Fibroblast of lung (primary cell): ENCODE data around the gene EFR3B. TPM values are rescaled to one million over a fixed set of nuclear protein-coding genes. Genes with fewer than 3 reads are reported as not detected.

Source experiments
- DNase-seq, 2 donors: peaks; one replicate each; pipeline versions ENCODE4 v3.0.0 to v3.0.0-alpha.2; 2010; ENCODE audit warnings: low read depth in 2 of 2
- H2AFZ ChIP-seq: 2 replicates; pipeline ENCODE4 v1.5.1; 2012; ENCODE audit warnings: low read length, control low read depth, inconsistent platforms
- H3K27ac ChIP-seq: 2 replicates; pipeline ENCODE4 v1.5.1; 2011; ENCODE audit warnings: low read length, control low read depth; ENCODE audit not compliant: insufficient read depth
- H3K27me3 ChIP-seq: 2 replicates; pipeline ENCODE4 v1.5.1; 2011; ENCODE audit warnings: mild to moderate bottlenecking, low read length; ENCODE audit not compliant: control insufficient read depth, insufficient read depth
- H3K36me3 ChIP-seq: 2 replicates; pipeline ENCODE4 v1.5.1; 2011; ENCODE audit warnings: low read length; ENCODE audit not compliant: control insufficient read depth, insufficient read depth
- H3K4me1 ChIP-seq: 2 replicates; pipeline ENCODE4 v1.5.1; 2011; ENCODE audit warnings: low read length; ENCODE audit not compliant: control insufficient read depth, insufficient read depth; ENCODE audit errors: extremely low read depth
- H3K4me2 ChIP-seq: 2 replicates; pipeline ENCODE4 v1.5.1; 2011; ENCODE audit warnings: low read length, control low read depth; ENCODE audit not compliant: insufficient read depth; ENCODE audit errors: extremely low read depth
- H3K4me3 ChIP-seq, 4 experiments: fragments of 200-600 bp in 1 of 4; sonication (generic) in 1 of 4; replicated peaks in 1 of 4; 2 replicates each; pipeline ENCODE4 v1.5.1; 2011 to 2016; ENCODE audit warnings: low read length in 4 of 4, low read depth in 3 of 4, mild to moderate bottlenecking in 3 of 4, control low read depth in 2 of 4, inconsistent platforms in 1 of 4, mixed read lengths in 1 of 4; ENCODE audit not compliant: insufficient read depth in 1 of 4; ENCODE audit errors: control extremely low read depth in 1 of 4
- H3K79me2 ChIP-seq: 2 replicates; pipeline ENCODE4 v1.5.1; 2012; ENCODE audit warnings: mild to moderate bottlenecking, low read length, inconsistent platforms; ENCODE audit not compliant: control insufficient read depth, insufficient read depth
- H3K9ac ChIP-seq: 2 replicates; pipeline ENCODE4 v1.5.1; 2011; ENCODE audit warnings: mild to moderate bottlenecking, low read length, control low read depth; ENCODE audit not compliant: insufficient read depth
- H3K9me3 ChIP-seq: 2 replicates; pipeline ENCODE4 v1.5.1; 2012; ENCODE audit warnings: low read depth, low read length; ENCODE audit not compliant: control insufficient read depth, insufficient read depth
- H4K20me1 ChIP-seq: 2 replicates; pipeline ENCODE4 v1.5.1; 2011; ENCODE audit warnings: low read length; ENCODE audit not compliant: control insufficient read depth, insufficient read depth; ENCODE audit errors: extremely low read depth
- EZH2 ChIP-seq: IDR thresholded peaks from 2 replicates; pipeline ENCODE4 v1.5.1; 2012; ENCODE audit warnings: low read length, control low read depth, mild to moderate bottlenecking; ENCODE audit errors: missing control alignments
- polyA plus RNA-seq, 2 donors: library from polyadenylated mRNA; depleted of rRNA in 1 of 2; stranded (reverse) in 1 of 2; unstranded in 1 of 2; fragments of >200 nt; gene quantifications; 2 replicates each; pipeline ENCODE4 v1.2.1, GENCODE V29; 2011 to 2012; ENCODE audit warnings: missing spikeins in 1 of 2
- total RNA-seq: library from RNA; depleted of rRNA; stranded (reverse); fragments of >200 nt; gene quantifications from 2 replicates; pipeline ENCODE4 v1.2.1, GENCODE V29; 2014
- TF ChIP-seq, protein P1 (sequence below), 2 donors: IDR thresholded peaks in 1 of 2; conservative IDR thresholded peaks in 1 of 2; 1 replicate in 1 of 2; 2 replicates in 1 of 2; pipeline ENCODE4 v1.5.1; 2011 to 2012; ENCODE audit warnings: low read length in 2 of 2, control low read depth in 1 of 2, inconsistent platforms in 1 of 2, low read depth in 1 of 2, mild to moderate bottlenecking in 1 of 2

EFR3B gene
- total and polyA plus RNA-seq, 2 donors (not counting 1 experiment from before 2014, with no cell fraction given) = 0.03 to 0.50 TPM

DNA sequence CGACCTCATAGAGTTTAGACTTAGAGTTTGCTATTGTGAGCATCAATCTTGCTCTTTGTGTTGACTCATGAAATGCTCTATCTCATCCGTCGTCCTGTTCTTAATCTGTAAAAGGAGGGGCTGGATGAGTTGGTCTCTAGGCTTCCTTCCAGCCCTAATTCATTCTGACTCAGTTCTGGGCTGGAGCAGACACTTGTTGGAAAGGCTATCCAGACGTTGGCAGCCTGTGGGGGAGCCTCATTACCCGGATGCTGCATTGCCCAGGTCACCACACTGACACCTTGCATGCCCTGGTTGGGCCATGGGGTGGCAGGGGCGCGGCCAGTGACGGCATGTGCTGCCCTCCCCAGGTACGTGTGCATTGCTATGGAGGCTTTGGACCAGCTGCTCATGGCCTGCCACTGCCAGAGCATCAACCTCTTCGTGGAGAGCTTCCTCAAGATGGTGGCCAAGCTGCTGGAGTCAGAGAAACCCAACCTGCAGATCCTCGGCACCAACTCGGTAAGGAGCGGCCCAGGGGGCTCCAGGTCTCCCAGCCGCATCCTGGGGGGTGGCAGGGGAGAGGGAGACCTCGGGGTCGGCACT lies 61.5 kb downstream of the EFR3B start:
- no peak overlapping the region for H3K4me2 ChIP-seq

DNA sequence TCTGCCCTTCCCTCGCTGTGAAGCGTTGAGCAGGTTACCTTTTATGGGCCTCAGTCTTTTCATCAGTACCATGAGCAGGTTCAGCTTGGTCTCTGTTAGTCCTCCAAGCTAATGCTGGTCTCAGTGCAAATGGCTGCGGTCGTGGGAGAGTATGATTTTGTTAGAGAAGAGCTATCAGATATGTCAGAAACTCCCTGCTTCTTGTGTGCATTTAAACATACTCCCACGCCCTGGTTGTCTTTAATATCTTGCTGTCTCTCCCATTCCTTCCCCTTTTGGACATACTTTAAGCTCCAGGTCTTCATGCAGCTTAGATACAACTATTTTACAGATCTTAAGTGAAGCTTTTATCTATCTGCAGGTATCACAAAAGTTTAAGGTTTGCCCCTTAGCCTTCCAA lies 62.9 kb downstream of the EFR3B start:
- Histone ChIP-seq H4K20me1 (no peaks in the 10 kb centered on the region), H3K4me1 (peaks cover 3% of the 10 kb centered on the region), H3K27me3 (no peaks in the 10 kb centered on the region), H3K9me3 (no peaks in the 10 kb centered on the region), H3K9ac (no peak overlapping the region), H3K4me2 (no peak overlapping the region), H3K4me3 (no peak overlapping the region), H3K27ac (no peak overlapping the region), H3K36me3 (no peaks in the 10 kb centered on the region), H2AFZ (no peak overlapping the region), H3K79me2 (no peaks in the 10 kb centered on the region)
- TF ChIP-seq, protein P1, sequence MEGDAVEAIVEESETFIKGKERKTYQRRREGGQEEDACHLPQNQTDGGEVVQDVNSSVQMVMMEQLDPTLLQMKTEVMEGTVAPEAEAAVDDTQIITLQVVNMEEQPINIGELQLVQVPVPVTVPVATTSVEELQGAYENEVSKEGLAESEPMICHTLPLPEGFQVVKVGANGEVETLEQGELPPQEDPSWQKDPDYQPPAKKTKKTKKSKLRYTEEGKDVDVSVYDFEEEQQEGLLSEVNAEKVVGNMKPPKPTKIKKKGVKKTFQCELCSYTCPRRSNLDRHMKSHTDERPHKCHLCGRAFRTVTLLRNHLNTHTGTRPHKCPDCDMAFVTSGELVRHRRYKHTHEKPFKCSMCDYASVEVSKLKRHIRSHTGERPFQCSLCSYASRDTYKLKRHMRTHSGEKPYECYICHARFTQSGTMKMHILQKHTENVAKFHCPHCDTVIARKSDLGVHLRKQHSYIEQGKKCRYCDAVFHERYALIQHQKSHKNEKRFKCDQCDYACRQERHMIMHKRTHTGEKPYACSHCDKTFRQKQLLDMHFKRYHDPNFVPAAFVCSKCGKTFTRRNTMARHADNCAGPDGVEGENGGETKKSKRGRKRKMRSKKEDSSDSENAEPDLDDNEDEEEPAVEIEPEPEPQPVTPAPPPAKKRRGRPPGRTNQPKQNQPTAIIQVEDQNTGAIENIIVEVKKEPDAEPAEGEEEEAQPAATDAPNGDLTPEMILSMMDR (conservative IDR thresholded peaks at IDR 0.05 in 1 of 2, IDR thresholded peaks at IDR 0.05 in 1 of 2; ENCODE audit: low read depth in 1 of 2, low read length in 2 of 2) = no peak
- no peak for TF ChIP-seq EZH2
- DNase-seq = no peak

More for the DNA sequence above, 61.5 kb downstream of the EFR3B start:
- DNase-seq = peak; percentile 81 to 94
- Histone ChIP-seq H3K4me3 (no peak overlapping the region), H3K79me2 (no peaks in the 10 kb centered on the region), H3K9ac (no peak overlapping the region), H2AFZ (no peak overlapping the region), H3K9me3 (no peaks in the 10 kb centered on the region), H3K36me3 (no peaks in the 10 kb centered on the region), H3K4me1 (peaks cover 3% of the 10 kb centered on the region), H4K20me1 (no peaks in the 10 kb centered on the region), H3K27me3 (no peaks in the 10 kb centered on the region), H3K27ac (no peak overlapping the region)
- TF ChIP-seq, protein P1 (conservative IDR thresholded peaks at IDR 0.05 in 1 of 2, IDR thresholded peaks at IDR 0.05 in 1 of 2; ENCODE audit: low read depth in 1 of 2, low read length in 2 of 2) = no peak
- TF ChIP-seq EZH2 = no peak

DNA sequence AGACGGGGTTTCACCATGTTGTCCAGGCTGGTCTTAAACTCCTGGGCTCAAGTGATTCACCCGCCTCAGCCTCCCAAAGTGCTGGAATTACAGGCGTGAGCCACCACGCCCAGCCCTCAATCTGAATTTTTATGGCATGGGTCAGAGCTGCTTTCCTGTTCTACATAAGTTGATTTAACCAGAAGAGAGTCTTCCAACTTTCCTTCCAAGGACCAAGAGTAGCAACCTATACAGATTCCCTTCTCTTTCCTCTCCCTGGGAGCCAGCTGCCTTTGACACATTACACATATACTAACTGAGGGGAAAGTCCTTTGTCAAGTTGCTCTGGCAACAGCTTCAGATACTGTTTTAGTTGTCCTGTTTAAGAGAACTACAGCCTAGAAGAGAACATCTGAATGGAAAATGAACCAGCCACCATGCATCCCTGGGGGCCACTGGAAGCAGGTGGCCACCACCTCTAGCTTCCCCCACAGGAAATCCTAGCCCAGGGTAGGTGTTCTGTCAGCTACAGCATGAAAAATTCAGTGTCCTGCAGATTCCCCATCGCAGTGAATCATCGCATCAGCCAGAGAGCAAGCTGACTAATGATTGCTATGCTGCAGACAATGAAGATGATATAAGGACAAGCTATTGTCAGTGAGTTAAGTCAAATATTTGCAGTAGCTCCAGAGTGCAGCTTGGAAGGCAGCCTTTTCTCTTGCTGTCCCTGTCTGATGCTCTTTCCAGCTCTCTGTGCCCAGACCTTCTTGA lies 63.6 kb downstream of the EFR3B start:
- Histone ChIP-seq H3K27me3 (no peaks in the 10 kb centered on the region), H3K4me2 (peak overlapping the region; percentile 45), H3K9ac (no peak overlapping the region), H3K4me3 (no peak overlapping the region), H3K4me1 (peaks cover 3% of the 10 kb centered on the region), H2AFZ (no peak overlapping the region), H3K9me3 (no peaks in the 10 kb centered on the region), H4K20me1 (no peaks in the 10 kb centered on the region), H3K27ac (no peak overlapping the region), H3K36me3 (no peaks in the 10 kb centered on the region), H3K79me2 (no peaks in the 10 kb centered on the region)
- DNase-seq = peak; percentile 6 to 69
- TF ChIP-seq, protein P1 (conservative IDR thresholded peaks at IDR 0.05 in 1 of 2, IDR thresholded peaks at IDR 0.05 in 1 of 2; ENCODE audit: low read depth in 1 of 2, low read length in 2 of 2) = no peak
- TF ChIP-seq EZH2 = no peak
